GM13976 (cell line): ENCODE data around the gene RNF130.
"Not testable (repeated sequence)": the region's sequence is repeated elsewhere in the genome, so short reads cannot be mapped to it uniquely, and the experiment has no call there.

Experiments
- DNase-seq: peaks from one replicate; pipeline ENCODE4 v3.0.0; 2012; ENCODE audit warnings: low spot score
- CTCF ChIP-seq: IDR thresholded peaks from 2 replicates; pipeline ENCODE4 v1.5.1; 2012; ENCODE audit warnings: borderline replicate concordance, mild to moderate bottlenecking; ENCODE audit not compliant: insufficient read depth; ENCODE audit errors: extremely low read depth, missing control alignments, control extremely low read depth
- in situ Hi-C: fragments of 300-500 bp; cut with MboI; formaldehyde crosslinking; loops from one replicate; pipeline ENCODE4 v1.12.0; 2022; ENCODE audit warnings: low sequenced_read_pairs, mixed read lengths, inconsistent platforms; ENCODE audit not compliant: unreplicated experiment

Gene RNF130

GRCh38 chr5:180020176-180020575, 51.4 kb downstream of the RNF130 start:
- in situ Hi-C loops = no loop called here
- TF ChIP-seq CTCF = no peak
- no peak for DNase-seq

DNA sequence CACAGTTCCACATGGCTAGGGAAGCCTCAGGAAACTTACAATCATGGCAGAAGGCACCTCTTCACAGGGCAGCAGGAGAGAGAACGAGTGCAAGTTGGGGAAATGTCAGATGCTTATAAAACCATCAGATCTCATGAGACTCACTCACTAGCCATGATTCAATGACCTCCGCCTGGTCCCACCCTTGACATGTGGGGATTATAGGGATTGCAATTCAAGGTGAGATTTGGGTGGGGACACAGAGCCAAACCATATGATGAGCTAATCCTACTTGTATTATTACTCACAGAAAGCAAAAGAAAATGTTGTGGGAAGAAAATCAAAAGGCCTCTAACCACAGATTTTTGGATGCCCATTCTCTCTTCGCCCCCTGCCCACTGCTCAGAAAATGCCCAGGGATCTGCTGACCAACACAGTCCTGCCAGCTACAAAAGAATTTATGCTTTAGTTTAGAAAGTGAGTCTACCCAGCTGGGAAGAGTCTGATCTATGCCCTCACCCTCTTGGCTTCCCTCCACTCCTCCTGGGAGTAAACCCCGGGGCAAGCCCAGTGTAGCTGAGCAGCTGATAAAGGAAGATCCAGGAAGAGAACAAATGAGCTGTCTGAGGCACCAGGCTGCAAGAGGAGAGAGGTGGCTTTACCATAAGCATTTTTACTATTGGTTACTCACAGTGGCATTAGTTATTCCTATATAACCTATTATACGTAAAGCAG, 53.1 kb downstream of the RNF130 start:
- no peak for DNase-seq
- no peak for TF ChIP-seq CTCF
- in situ Hi-C loops = no loop called here

GRCh38 chr5:180015523-180015922, 56.0 kb downstream of the RNF130 start:
- in situ Hi-C loops, DNase-seq: not testable (repeated sequence)

DNA sequence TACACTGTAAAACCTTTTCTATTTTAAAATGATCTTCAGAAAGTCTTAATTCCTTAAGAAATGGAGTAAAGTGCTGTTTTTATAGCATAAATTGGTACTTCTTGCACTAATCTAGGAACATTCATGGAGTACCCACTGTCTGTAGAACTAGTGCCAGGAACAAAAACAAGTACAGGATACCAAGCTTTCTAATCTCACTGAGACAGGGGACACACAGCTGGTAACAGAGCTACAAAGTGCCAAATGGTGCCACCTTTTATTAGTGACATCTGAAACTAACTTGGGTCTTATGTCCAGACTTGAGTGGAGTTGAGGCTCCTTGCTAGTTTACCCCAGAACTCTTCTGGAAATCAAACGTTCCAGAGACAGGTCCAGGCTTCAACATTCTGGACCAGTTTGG, 57.9 kb downstream of the RNF130 start:
- in situ Hi-C loops = no loop called here
- DNase-seq = no peak
- no peak for TF ChIP-seq CTCF

- in situ Hi-C loops = no loop called here
- no peak for DNase-seq
- TF ChIP-seq CTCF = no peak
Observed at GRCh38 chr5:180012316-180012715, 59.2 kb downstream of the RNF130 start.

- DNase-seq = no peak
- in situ Hi-C loops = no loop called here
- TF ChIP-seq CTCF = no peak
Observed at GRCh38 chr5:180010636-180011035, 60.9 kb downstream of the RNF130 start.

DNA sequence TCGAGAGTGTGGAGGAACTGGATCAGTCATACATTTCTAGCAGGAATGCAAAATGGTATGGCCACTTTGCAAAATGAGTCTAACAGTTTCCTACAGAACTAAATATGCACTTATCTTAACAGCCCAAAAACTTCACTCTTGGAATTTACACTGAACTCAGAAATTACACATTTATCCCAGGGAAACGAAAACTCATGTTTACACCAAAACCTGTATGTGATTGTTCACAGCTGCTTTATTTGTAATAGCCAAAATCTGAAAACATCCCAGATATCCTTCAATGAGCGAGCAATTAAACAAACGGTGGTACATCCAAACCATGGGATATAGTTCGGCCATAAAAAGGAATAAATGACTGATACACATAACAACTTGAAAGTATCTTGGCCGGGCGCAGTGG, 62.0 kb downstream of the RNF130 start:
- no peak for TF ChIP-seq CTCF
- in situ Hi-C loops = no loop called here

More for the DNA sequence above, 62.0 kb downstream of the RNF130 start:
- no peak for DNase-seq
